Ecto neural progenitor cell (in vitro differentiated cells): ENCODE data around the gene NELFE.
A peak's percentile ranks its signal among the peaks of the same experiment; 100 is the strongest.
"Not testable (repeated sequence)": the region's sequence is repeated elsewhere in the genome, so short reads cannot be mapped to it uniquely, and the experiment has no call there.

Experiments used
- DNase-seq: peaks from one replicate; pipeline ENCODE4 v3.0.0-alpha.2; 2018; ENCODE audit warnings: low spot score

Gene NELFE

GRCh38 chr6:31918069-31918720, 40.6 kb downstream of the NELFE start:
- DNase-seq = no peak

GRCh38 chr6:31915756-31916155, 43.0 kb downstream of the NELFE start:
- DNase-seq = no peak

- DNase-seq = no peak
Measured at GRCh38 chr6:31915351-31915750, 43.4 kb downstream of the NELFE start.

- DNase-seq = no peak
Measured at GRCh38 chr6:31911826-31912585, 46.8 kb downstream of the NELFE start.

- DNase-seq = not testable (repeated sequence)
Measured at GRCh38 chr6:31909298-31909697, 49.5 kb downstream of the NELFE start.

GRCh38 chr6:31908791-31909190, 50.0 kb downstream of the NELFE start:
- DNase-seq = no peak

GRCh38 chr6:31908255-31908654, 50.5 kb downstream of the NELFE start:
- not testable (repeated sequence) for DNase-seq

- DNase-seq = no peak
Measured at GRCh38 chr6:31907158-31907813, 51.5 kb downstream of the NELFE start.

GRCh38 chr6:31906727-31907126, 52.0 kb downstream of the NELFE start:
- DNase-seq = not testable (repeated sequence)

- peak; percentile 53 for DNase-seq
Measured at GRCh38 chr6:31906122-31906521, 52.6 kb downstream of the NELFE start.

- DNase-seq = no peak
Measured at GRCh38 chr6:31905041-31905440, 53.7 kb downstream of the NELFE start.

GRCh38 chr6:31903957-31904356, 54.8 kb downstream of the NELFE start:
- DNase-seq = no peak
